ENCODE data around the gene OVCA2.

DNA sequence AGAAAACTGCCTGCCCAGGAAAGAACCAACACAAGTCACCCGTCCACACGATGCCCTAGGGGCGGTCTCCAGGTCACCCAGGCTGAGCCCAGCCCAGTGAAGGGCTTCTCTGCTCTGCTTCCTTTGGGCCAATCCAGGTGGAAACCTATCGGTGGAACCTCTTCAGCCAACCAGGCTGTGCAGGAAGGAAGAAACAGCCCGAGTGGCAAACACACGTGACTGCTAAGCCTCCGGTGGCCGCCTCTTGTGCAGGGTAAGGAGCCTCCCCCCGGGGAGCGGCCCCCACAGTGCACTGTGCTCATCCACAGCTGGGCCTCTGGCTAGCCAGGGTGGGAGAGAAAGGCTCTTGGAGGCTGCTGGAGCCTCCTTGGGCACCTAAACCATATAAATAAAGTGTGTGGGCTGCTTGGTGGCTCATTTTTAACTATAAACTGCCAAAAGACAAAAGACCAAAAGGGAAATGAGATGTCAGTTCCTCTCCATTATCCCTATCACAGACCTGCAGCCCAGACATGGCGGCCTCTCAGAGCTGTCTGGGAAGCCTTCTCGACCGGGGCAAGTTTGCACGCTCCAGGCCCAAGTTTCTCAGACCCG, 19.1 kb upstream of the OVCA2 start:
- TF ChIP-seq ZNF274 (IDR thresholded peaks at IDR 0.05; ENCODE audit: low read depth, low read length) (no peak), SUZ12 (IDR thresholded peaks at IDR 0.05; ENCODE audit: extremely low read depth, insufficient read depth, insufficient read length) (no peak)

Measured in NT2/D1 (cell line).